ENCODE data around the gene APBB2. TPM values are rescaled to one million over a fixed set of nuclear protein-coding genes. Genes with fewer than 3 reads are reported as not detected.

Gene APBB2
- total and polyA plus RNA-seq, 10 of the 15 experiments (the other 5 are each of a cell fraction or from before 2014, with no cell fraction given): 2.7 to 24.6 (median 19.0) TPM

DNA sequence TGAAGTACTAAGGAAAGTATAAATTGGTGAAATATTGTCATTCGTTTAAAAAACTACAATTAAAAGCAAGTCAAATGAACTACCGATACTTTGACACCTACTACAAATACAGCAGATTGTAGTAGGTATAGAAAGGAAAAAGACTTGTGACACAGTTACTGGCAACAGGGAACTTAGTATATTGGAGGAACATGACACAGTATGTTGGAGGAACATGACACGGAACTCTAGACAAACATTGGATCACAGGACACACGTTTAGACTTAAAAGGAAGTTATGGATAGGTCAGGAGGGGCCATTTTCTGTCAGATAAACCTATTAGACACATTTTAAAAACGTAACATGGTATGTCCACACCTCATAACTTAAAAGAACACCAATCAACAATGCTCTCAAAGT is 132.5 kb downstream of the APBB2 start:
- POLR2A ChIA-PET: interaction anchor here (0.7 kb wide), 1 partner anchor 13 kb away, joined by 3 read pairs; no protein-coding TSS in a partner anchor
- Histone ChIP-seq H3K9ac (ENCODE audit: control insufficient read depth, insufficient read depth, low read length) (no peak overlapping the region), H3K4me3 (no peak overlapping the region), H3K79me2 (ENCODE audit: control insufficient read depth, insufficient read depth, low read length) (peaks cover 2% of the 10 kb centered on the region; the same call in 1 of the 2 replicates), H3K4me1 (ENCODE audit: control insufficient read depth, insufficient read depth, low read length) (no peaks in the 10 kb centered on the region), H2AFZ (ENCODE audit: control insufficient read depth, low read depth, low read length) (no peak overlapping the region), H3K4me2 (ENCODE audit: control insufficient read depth, insufficient read depth) (no peak overlapping the region), H3K27me3 (replicated peaks in 1 of 2; ENCODE audit: control insufficient read depth in 2 of 2, insufficient read depth in 2 of 2, low read length in 1 of 2) (no peaks in the 10 kb centered on the region), H3K27ac (ENCODE audit: control insufficient read depth, insufficient read depth) (no peak overlapping the region), H3K9me3 (replicated peaks; ENCODE audit: control insufficient read depth, insufficient read depth, low read length) (peaks cover 5% of the 10 kb centered on the region), H4K20me1 (ENCODE audit: control insufficient read depth, insufficient read depth) (no peaks in the 10 kb centered on the region), H3K36me3 (ENCODE audit: control insufficient read depth in 2 of 2, insufficient read depth in 2 of 2, low read length in 1 of 2) (no peaks in the 10 kb centered on the region; a peak in 1 of 4 replicates)
- RAD21 ChIA-PET (ENCODE audit: unreplicated experiment): interaction anchor here (2.1 kb wide), 1 partner anchor 130 kb away, joined by 5 read pairs; no protein-coding TSS in a partner anchor
- DNase-seq (ENCODE audit: low read depth, low spot score): no peak
- CTCF ChIA-PET: interaction anchor here (0.7 to 1.6 kb wide), 4 partner anchors 14 to 130 kb away, joined by 3 to 6 read pairs (median 4); no protein-coding TSS in a partner anchor
- intact Hi-C loops (cut with micrococcal nuclease; ENCODE audit: unreplicated experiment): no loop called here
- no peak for TF ChIP-seq HDAC6 (IDR thresholded peaks at IDR 0.05; ENCODE audit: unreplicated experiment)
- no peak for TF ChIP-seq KAT2A (conservative IDR thresholded peaks at IDR 0.05; ENCODE audit: control insufficient read depth, low read depth, low read length)
- no peak for TF ChIP-seq MXI1 (IDR thresholded peaks at IDR 0.05; ENCODE audit: low read depth, low read length)
- no peak for TF ChIP-seq EP300 (IDR thresholded peaks at IDR 0.05; ENCODE audit: borderline replicate concordance in 1 of 2, control insufficient read depth in 1 of 2, low read depth in 2 of 2, low read length in 2 of 2)
- TF ChIP-seq NFXL1 (IDR thresholded peaks at IDR 0.05; ENCODE audit: borderline replicate concordance): no peak
- TF ChIP-seq CREB1 (IDR thresholded peaks at IDR 0.05; ENCODE audit: low read depth): no peak
- TF ChIP-seq TCF3 (IDR thresholded peaks at IDR 0.05; ENCODE audit: borderline replicate concordance, insufficient read depth, low read depth, low read length): no peak
- no peak for TF ChIP-seq STAT3 (IDR thresholded peaks at IDR 0.05; ENCODE audit: low read depth, low read length)
- no peak for TF ChIP-seq ZZZ3 (IDR thresholded peaks at IDR 0.05; ENCODE audit: control insufficient read depth, insufficient read length, low read depth)
- in situ Hi-C loops (cut with MboI): no loop called here
- SMC1A ChIA-PET (ENCODE audit: uncharacterized antibody, unreplicated experiment): interaction anchor here (1.0 to 4.7 kb wide), 6 partner anchors 8 to 79 kb away, joined by 3 to 20 read pairs (median 4); no protein-coding TSS in a partner anchor
- no peak for ATAC-seq
- FAIRE-seq: peak; percentile 97
- no TSS peak for BruUV-seq (replicated peaks)
- WGBS (ENCODE audit: insufficient coverage, insufficient replicate concordance, low lambda C conversion rate, missing lambda C conversion rate): 59% methylated on average over 5 of the region's 5 CpGs
